Colon (tissue), 2 donors: ENCODE results near the gene GRM4.

Experiments used
- FAIRE-seq: peaks from 2 replicates; lab custom pipeline; 2012; peaks lifted over from hg19 to GRCh38; lab: Jason Lieb, UNC
- donor health status: control.
- donor health status: control.

The GRM4 gene

DNA sequence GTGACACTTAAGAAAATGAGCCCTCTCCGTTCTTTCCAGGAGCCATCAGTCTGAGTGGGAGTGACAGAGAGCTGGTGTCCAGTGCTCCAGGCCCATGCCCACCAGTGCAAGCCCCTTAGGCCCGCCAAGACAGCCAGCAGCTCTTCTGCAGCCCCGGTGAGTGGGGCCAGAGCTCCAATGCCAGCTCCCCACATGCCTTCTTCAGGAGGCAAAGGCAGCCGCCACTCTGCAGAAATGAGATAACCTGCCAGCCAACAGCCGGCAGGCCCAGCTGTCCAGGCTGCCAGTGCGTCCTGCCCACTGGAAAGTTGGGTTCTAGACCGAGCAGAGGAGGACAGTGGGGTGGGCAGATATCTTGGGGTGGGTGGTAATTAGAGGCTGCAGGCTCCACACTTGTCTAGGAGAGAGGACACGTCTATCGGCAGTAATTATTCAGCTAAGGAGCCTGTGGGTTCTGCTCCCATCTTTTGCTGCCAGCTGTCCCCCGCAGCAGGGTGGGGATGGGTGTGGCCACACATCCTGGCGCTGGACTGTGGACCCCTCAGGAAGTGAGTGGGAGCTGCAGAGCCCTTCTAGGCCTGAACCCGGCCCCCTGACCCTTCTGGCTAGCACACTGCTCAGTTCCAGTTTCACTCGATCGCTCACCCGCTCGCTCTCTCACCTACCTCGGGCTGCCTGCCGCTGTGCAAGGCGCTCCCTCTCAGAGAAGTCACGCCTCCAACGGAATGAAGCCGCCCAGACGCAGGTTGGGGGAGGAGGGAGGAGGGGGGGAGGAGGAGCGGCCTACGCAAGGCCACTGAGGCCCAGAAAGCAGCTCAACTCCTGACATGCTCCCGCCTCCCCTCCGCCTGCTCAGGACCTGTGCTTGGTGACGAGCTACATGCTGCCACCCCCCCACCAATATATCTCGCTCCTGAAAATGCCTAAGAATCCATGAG lies 3.6 kb downstream of the GRM4 start:
- no peak for FAIRE-seq

DNA sequence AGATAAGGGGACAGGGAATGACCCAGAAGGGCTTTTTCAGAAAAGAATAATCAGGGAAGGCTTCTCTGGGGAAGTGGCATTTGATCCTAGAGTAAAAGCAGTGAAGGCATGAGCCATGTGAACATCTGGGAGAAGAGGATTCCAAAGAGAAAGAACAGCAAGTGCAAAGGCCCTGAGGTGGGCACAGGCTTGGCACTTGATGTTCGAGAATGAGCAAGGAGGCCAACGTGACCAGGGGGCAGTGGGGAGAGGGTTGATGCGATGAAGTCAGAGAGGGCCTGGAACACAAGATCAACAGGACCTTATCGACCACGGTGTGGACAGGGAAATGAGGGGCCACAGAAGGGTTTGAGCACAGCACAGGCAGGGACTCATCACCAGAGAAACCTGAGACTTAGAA lies 5.8 kb downstream of the GRM4 start:
- FAIRE-seq = no peak

DNA sequence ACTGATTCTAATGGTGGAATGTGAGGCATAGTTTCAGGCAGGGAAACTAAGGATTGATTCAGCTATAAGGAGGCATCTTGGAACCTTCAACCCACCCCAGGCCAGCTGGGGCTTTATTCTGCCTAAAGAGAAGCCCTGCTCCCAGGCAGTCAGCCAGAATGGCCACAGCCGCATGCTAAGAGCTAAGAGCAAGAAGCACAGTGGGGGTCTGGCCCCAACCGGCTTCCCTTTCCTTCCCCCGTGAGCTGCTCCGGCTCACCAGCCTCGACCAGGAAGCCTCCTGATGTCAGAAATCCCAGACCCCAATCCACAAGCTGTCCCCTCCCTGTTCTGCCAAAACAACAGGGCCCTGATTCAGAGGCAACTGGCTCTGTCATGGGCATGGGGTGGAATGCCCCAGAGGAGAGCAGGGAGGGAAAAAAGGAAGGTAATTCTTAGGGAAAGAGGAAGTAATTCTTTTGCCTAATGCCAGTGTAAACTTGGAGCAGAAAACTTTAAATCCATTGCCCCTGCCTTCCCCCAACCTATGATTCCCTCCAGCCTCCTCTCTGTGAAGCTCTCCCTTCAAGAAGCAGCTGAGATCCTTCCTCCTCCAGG lies 6.9 kb downstream of the GRM4 start:
- no peak for FAIRE-seq

DNA sequence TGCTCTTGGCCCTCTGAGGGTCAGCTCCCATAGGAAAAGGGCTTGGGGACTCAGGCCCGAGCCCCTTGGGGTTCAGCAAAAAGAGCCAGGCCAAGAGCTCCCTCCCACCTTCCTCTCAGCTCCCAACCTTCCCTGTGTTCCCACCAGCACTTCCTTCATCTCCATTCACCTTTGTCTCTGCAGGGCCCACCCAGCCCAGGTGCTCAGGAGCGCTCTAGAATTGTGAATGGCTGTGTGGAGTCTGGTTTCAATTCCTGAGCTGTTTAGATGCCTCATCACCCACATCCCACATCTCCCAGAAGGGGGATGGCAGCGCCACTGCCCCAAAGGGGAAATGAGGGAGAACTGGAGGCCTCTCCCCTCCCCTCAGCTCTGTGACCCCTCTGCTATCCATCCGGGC lies 7.7 kb downstream of the GRM4 start:
- no peak for FAIRE-seq

DNA sequence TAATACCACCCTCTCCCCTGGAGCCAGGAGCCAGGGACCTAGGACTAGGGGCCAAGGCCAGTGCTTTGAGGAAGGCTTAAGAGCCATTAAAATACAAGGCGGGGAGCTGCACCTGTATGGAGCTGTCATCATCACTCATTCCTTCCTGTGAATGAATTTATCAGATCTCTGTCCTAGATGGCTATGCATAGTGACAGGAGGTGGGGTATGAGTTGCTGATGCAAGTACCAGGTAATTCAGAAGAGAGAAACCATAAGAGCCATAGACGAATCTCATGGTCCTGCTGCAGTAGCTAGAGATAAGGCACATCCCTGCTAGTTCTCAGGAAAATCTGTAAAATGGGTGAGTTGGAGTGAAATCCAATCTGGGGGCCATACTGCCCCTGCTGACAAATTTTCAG lies 10.3 kb downstream of the GRM4 start:
- FAIRE-seq = no peak

DNA sequence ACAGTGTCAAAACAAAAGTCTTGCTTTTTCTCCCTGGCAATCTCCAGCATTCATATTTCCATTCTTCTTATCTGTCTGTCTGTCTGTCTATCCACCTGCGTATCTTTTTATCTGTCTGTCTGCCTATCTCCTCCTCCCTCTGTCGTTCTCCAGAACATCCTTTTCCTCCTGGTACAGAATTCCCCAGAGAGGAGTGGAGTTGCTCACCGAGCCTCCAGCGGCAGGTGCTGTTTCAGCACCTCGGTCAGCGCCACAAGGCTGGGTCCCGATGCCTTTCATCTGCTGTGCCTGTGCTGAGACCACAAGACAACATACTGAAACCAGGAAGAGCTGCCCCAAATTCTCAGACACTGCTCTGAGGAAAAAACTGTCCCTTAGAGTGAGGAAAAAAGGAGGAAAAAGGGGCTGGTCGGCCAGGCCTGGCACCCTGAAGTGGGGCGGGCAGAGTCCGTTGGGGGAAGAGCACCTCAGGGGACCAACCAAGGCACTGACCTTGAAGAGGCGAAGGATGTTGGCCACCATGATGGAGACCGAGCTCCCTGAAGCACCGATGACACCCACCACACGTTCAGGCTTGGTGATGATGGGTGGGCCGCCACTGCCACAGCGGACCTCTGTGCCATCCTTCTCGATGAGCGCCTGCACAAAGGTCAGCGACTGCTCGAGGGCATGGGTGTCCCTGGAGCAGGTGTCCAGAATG lies 13.3 kb downstream of the GRM4 start:
- no peak for FAIRE-seq

DNA sequence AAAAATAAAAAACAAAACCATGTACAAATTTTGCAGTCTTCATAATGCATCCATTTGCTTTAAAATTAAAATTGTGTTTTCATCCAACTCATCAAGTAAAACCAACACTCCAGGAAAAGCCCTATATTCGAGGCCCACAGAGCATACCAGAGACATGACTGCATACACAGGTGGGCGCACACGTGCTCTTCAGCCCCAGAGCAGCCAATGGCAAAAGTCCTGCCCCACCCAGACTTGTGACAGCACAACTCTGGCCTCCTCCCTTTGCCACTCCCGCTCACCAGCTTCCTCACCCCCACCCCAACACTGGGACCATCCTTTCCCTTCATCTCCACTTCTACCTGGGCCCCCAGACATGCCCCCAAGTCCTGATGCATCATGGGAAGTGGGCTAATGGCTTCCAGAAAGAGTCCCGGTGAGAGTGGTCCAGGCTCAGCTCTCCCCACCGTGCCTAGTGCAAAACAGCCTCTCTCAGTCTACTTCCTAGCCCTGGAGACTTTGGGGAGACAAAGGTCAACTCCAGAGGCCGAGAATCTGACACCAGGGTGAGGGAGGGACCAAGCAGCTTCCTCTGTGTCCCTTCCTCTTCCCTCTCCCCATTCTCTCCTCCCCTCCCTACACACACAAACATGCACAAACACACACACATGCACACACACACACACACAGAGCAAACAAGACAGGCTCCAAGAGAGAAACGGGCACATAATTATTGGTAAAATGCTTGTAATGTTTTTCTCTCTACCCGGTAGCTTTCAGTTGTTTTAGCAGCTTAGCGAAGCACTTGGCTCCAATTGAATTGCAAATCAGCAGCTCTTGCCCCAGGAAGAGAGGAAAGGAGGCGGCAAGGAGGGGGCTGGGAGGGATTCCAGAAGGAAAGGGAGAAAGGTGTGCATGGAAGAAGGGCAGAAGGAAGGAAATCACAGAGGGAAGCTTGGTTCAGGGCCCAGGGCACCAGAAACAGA lies 14.3 kb downstream of the GRM4 start:
- no peak for FAIRE-seq

DNA sequence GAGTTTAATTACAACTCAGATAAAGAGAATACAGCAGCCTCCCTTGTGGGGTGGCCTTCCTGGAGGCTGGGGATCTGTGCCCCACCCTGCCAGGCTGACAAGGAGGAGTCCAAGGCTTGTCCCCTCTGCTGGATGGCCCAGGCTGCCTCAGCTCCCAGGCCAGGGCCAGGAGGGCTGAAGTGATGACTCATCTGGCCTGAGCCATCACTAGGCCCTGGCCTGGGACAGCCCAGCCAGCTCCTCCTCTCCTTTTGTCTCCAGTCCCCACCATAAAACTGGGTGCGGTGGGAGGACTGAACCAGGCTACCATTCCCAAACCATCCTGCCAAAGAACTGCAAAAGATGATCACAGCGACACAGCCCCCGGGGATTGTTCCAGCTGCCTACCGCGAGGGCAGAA lies 15.0 kb downstream of the GRM4 start:
- no peak for FAIRE-seq

DNA sequence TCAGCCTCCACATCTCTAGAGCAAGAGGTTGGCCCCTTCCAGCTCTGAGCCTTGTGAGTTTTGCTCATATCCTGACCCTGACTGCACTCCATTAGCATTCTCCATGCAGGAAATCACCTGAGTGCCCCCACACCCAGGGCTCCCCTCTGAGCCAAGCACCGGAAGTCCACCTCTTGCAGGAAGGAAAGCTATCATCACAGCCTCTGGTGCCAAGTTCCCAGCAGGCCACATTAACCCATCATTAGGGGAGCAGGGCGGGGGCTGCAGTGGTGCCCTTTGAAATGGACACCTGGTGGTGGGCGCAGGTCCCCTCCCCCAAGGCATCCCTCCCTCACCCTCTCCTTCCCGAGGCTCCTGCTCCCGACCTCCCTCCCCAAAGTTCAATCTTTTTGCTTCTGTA lies 16.1 kb downstream of the GRM4 start:
- no peak for FAIRE-seq

DNA sequence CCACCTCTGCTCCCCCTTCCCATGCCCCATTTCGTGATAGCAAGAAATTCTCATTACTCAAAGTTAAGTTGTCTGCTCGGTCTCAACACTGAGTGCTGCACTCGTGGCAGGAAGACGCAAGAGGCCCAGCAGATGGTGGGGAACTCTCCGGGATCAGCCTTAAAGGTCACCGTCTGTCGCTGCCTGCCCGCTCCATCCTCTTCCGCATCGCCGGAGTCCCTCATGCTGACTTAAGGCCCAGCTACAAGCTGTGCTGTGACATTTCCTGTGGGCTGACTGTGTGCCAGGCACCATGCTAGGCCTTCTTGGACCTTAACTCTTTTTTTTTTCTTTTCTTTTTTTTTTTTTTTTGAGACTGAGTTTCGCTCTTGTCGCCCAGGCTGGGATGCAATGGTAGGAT lies 17.8 kb downstream of the GRM4 start:
- FAIRE-seq = no peak

DNA sequence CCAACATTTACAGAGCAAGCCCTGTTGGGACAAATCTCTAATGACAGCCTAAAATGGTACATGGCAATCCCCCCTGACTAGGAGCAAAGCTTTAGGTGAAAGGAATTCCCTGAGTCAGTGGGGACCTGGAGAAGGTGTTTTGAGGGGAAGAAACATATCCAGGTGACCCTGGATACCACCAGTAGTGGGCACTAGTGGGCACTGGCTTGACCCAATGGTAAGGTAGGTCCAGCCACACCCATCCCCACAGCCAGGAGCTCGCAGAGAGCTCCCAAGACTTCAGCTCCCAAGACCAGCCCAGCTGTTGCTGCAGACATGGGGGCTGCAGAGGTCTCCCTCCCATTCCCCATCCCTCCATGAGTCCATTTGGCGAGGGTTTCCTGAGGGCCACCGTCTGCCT lies 19.5 kb downstream of the GRM4 start:
- no peak for FAIRE-seq

DNA sequence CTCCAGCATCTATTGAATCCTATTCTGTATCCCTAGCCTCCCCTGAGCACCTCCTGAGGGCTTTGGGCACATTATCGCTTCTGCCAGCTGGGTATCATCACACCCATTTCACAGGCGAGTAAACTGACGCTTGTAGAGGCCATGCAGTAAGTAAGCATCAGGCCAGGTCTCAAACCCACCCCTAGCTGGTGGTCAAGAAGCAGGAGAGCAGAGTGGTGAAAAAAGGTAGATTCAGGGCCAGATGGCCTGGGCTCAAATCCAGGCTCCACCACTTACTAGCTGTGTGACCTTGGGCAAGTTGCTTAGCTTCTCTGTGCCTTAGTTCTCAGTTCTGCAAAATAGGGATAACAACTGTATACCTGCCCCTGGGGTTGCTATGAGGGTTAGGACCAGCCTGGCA lies 19.9 kb downstream of the GRM4 start:
- no peak for FAIRE-seq

DNA sequence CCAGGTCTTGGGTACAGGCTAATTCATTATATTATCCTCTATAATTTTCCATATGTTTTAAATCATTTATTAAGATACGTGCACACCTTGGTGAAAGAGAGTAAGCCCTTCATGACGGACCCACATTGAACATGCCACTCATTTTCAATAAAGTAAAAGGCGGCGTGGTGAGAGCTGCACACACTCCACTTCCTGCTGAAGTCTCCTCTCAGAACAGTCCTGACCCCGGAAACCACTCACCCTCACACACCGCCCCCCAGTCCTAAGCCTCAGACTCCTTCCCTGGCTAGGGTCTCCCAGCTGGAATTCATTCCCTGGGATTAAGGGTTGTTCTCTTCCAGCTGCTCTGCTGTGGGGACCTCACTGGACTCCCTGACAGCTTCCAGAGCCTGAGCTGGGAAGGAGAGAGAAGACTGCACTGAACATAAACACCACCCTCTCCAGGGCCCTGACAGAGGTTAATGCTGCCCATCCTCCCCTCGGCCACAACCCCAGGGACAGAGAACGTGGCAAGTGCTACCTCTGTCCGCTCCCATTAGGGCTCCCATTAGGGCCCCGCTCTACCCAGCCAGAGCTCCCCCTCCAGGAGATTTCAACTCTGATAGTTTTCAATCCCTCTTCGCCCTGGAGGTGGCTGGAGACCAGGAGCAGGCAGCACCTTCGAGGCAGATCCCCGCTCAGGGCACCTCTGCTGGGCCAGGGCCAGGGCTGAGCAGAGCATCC lies 24.8 kb downstream of the GRM4 start:
- FAIRE-seq = no peak

DNA sequence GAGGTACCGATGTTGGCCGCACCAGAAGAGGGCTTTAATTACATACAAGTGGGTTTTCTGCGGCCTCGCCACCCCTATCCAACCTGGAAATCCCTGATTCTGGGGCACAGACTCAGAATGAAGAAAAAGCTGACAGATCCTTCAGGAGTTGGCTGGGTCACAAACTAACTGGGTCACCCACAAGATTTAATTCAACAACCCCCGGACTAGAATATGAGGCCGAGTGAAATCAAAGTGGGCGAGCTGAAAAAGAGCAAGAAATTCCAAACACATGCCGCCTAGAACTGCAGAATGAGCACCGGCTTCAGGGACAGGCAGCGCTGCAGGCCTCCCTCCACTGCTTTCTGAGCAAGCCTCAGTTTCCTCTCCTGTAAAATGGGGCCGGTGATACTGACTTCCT lies 30.0 kb downstream of the GRM4 start:
- FAIRE-seq = no peak

DNA sequence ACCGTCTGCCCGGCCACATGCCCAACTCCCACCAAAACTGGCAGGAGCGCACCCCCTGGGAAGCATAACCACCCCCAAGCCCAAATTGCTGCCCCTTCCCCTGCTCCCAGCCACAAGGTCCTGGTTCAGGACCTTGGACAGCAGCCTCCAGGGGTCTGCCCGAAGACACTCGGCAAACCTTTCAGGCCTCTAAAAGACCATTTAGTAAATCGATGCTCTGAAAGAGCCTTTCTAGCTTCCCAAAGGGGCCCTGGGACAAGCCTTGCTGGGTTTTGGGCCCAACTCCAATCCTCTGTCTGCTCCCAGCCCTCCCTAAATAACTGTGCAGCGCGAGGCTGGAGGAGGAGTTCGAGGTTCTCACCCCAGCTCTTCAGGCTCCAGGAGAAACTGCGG lies 30.5 kb downstream of the GRM4 start:
- no peak for FAIRE-seq

DNA sequence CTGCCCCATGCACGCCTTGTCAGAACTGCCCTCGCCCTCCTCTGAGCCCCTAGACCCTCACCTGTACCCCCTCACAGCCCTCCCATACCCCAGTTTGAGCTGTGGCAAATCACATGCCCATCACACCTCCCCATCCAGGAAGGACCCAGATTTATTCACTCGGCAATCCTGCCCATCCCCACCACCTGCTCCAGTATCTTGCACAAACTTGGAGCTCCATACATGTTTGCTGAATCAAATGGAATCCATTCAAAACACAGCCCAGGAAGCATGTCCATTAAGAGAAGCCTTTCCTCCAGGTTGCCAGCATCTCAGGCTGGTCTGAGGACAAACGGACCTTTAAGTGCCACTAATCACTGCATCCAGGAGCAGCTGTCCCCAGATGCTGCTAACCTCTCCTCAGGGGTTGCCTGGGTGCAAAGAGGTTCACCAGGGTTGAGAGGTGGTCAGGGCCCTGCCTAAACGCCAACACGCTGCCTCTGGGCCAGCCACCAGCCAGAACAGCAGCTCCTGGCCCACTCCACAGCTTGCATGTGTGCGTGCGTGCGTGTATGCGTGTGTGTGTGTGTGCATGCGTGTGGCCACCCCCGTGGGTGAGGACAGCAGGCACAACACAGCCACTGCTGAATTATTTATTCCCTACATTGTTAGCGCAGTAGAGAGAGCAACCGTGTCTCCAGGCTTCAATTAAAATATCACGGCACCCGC lies 31.0 kb downstream of the GRM4 start:
- no peak for FAIRE-seq

DNA sequence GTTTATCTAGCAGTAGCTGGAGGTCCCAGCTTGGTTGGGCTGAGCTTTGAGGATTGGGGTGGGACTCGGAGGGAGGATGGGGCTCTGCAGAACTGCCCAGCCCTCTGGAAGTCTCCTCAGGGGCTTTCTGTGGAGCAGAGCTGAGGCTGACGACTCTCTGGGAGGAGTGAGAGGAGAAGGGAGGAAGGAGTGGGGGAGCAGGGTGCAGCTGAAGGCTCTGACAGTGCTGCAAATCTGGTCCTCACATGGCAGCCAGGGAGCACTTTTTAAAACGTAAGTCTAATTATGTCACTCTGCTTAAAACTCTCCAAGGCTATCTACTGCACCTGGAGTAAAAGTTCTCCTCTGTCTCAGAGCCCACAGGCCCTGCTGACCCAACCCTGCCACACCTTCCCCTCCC lies 32.4 kb downstream of the GRM4 start:
- FAIRE-seq = no peak

DNA sequence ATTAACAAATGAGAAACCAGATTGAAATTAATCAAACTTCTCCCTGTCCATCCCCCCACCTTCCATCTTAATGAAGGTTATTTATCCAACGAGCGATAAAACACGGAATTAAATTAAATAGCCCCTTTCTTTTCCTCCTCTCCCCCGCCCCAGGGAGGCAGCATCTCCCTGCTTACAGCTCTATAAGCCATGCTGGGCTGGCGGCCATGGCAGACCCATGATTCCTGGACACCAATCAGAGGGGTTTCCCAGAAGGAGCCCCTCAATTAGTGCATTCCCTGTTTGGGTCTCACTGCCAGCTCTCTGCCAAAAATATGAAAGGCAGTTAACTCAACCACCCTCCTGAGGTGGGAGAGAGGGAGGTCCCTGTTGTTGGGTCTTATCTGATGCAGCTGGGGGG lies 33.8 kb downstream of the GRM4 start:
- no peak for FAIRE-seq

DNA sequence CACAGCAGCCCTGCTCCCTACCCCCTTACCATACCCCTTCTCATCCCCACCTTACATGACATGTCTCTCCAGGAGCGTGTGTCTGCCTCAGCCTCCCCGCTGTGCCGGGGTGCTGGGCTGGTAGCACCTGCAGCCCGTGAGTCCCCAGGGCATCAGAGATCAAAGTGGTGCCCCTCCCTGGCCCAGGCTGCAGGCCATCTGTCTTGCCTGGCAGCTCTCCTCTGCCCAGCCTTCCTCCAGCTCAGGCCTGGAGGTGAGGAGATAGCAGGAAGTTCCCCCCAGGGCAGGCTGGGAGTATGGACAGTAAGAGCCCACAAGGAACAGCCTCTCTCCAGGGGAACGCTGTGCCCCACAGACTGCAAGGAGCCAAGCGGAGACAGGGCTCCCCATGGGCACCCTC lies 35.3 kb downstream of the GRM4 start:
- no peak for FAIRE-seq

DNA sequence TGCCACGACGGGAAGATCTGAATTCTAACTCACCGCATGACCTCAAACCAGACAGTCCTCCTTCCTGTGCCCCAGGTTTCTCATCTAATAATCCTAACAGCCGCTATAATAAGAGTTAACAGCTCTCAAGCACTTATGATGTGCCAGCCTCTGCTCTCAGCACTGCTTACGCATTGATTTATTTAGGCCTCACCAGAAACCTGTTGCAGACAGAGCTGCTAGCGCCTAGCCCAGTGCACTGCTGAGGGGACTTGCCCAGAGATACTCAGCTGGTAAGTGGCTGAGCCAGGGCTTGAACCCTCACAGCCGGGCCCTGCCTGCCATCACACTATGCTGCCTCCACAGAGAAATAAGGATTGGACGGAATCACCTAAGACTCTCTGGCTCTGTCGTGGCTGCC lies 37.7 kb downstream of the GRM4 start:
- no peak for FAIRE-seq

DNA sequence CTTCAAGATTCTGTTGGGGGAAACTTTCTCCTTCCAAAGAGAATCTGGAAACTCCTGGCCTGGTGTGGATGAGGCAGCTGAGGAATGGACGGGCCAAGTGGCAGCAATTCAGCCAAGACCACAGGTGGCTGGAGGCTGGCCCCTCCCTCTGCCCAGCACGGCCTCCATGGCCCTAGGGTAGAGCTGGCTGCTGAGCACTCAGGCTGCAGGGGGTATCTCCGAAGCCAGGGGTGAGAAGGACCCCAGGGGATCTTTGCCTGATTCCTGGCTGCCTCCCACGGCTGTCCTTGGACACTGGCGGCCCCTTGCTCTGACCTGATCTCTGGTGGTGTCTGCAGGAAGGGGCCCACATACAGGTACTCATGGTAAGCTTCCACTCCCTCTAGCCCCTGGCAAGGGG lies 39.0 kb downstream of the GRM4 start:
- FAIRE-seq = no peak
